ENCODE data around the gene PARVB.
A peak's percentile ranks its signal among the peaks of the same experiment; 100 is the strongest.

Gene PARVB

DNA sequence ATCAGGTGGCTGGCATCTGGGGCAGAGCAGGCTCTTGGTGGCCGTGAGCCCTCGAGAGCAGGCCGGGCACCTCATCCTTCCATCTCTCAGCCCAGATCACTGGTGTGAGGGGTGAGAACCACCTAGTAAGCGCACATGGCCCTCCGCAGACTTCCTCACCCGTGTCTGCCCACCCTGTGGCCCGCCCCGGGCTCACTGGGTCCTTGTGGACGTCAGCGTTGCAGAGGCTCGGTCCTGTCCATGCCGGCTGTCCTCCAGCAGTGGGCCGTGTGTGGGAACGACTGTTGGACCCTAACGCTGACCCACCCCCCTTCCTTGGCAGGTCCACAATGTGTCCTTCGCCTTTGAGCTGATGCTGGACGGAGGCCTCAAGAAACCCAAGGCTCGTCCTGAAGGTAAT is 139.4 kb downstream of the PARVB start:
- DNase-seq (ENCODE audit: low read depth), result no peak

DNA sequence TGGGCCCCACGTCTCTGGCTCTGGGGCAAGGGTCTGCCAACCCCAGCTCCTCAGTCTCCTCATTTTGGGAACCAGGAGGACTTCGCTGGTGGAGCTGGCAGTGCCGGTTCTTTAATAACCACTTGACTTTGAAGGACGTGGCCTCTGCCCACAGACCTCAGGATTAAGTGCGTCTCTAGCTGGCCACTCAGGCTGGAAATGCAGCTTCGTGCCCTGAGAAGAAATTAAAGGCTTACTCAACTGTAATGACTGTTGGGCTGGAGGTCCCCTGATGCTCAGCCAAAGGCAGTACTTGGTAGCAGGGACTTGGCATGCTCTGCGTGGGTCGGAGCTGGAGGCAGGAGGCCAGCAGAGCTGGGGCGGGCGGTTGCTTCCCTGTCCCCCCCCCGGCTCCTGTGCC is 139.9 kb downstream of the PARVB start:
- no peak for DNase-seq (ENCODE audit: low read depth)

DNA sequence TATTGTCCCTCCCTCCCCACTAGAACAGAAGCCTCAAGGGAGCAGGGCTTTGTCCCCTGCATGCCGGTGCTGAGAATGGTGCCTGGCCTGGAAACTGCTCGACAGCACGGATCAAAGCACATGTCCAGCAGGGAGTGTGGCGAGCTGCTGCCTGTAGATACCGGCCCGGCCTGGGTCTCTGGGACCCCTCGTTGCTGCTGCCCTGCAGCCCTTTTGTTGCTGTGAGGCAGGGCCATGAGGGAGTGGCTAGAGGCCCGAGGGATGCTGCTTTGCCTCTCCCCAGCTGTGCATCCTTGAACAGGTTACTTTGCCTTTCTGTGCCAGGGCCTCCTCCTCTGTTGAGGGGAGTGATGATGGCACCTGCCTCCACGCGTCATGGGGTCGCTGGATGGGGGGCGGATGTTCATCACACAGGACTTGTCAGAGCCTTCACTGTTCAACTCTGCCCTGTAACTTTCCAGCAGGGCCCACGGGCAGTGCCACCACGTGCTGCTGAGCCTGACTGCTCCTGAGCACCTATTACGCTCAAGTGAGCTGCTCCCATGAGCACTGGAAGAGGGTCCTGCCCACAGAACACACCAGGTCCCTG is 141.3 kb downstream of the PARVB start:
- DNase-seq (ENCODE audit: low read depth), result no peak

DNA sequence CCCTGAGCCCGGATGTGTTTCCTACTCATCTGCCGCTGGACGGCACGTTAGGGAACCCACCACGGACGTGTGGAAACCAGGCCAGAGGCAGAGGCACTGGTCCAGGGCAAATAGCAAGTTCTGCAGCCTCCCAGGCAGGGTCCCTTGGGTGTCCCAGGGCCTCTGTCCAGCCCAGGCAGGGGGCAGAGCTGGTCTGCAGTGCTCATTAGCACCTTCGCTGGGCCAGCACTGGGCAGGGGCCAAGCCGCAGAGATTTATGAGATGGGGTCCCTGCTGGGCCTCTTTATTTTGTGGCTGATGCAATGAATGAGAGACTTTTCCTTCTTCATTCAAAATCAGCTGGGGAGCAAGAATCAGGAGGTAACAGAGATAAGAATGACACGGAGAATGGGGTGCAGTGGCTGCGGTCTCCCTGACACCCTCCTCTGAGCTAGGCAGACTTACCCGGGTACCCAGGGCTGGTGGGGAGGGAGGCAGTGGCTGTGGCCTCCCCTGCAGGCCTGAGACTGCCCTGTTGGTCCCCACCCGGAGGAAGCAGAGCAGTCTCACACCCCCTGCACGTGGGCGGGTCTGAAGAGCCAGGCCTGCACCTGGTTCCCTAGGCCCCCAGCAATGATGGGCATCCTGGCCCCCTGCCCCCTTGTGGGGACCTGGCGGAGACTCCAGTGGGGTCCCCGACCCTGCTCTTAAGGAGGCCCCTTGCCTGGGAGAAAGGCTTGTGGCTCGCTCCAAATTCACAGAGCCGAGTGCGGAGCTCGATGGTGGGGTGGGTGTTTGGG is 142.6 kb downstream of the PARVB start:
- DNase-seq (ENCODE audit: low read depth), result no peak

DNA sequence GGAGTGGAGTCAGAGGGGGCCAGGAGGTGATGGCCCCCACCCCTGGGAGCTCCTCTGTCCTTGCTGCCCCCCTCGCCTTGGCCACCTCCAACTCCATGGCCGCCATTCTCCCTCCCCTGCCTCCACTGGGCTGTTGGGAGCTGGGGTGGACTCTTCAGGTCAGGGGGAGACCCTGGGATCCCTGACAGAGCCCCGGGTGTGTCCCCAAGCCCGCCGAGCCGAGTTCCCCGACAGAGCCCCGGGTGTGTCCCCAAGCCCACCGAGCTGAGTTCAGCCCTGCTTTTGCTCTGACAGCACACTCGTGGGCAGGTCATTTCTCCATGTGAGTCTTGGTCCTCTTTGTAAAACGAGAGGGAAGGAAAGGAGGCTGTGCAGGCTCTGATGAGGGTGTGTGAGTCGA is 143.4 kb downstream of the PARVB start:
- DNase-seq (ENCODE audit: low read depth), result no peak

DNA sequence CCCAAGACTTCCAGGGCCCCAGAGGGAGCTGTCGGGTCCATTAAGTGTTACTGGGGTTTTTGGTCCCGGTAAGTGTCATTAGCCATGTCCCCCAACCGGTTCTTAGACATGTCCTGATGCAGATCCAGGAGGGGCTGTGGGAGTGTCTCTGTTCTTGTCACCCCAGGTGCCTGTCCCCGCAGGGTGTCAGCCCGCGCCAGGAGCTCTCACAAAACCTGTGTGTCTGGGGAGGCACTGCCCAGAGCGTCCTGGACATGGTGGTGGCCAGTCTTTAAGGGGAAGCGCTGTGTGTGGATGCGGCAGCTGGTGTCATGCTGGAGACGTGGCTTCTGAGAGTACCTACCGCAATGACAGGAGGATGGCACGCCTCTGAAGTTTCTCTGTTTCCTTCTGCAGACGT is 144.1 kb downstream of the PARVB start:
- no peak for DNase-seq (ENCODE audit: low read depth)

DNA sequence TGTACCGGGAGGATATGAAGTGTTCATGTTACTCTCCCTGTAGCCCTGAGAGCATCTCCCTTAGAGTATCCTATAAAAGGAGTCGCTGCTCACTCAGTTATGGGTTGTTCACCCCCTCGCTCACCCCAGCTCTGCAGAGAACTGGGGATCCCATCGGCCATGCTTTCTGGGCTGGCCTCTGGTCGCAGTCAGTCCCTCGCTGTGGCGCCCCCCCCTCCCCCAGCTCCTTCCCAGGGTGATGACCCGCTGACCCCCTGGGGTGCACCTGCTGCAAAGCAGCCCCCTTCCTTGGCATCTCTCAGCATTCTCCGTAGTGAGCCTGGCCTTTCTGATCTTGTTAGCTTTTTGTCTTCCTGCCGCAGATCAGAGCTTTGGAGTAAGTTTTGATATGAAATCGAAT is 146.4 kb downstream of the PARVB start:
- no peak for DNase-seq (ENCODE audit: low read depth)

DNA sequence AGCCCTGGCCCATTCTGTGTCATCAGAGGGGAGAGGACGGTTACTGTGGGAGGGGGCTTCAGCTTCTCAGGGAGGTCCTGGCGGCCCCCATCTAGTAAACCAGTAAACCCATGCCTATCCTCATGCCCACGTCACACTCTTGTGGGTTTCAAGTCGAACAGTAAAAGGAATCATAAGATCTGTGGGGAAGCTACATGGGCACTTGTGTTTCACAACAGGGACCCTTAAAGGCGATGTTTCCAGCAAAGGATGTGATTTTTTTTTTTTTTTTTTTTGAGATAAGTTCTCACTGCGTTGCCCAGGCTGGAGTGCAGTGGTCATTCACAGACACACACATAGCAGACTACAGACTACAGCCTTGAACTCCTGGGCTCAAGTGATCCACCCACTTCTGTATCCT is 147.5 kb downstream of the PARVB start:
- no peak for DNase-seq (ENCODE audit: low read depth)

DNA sequence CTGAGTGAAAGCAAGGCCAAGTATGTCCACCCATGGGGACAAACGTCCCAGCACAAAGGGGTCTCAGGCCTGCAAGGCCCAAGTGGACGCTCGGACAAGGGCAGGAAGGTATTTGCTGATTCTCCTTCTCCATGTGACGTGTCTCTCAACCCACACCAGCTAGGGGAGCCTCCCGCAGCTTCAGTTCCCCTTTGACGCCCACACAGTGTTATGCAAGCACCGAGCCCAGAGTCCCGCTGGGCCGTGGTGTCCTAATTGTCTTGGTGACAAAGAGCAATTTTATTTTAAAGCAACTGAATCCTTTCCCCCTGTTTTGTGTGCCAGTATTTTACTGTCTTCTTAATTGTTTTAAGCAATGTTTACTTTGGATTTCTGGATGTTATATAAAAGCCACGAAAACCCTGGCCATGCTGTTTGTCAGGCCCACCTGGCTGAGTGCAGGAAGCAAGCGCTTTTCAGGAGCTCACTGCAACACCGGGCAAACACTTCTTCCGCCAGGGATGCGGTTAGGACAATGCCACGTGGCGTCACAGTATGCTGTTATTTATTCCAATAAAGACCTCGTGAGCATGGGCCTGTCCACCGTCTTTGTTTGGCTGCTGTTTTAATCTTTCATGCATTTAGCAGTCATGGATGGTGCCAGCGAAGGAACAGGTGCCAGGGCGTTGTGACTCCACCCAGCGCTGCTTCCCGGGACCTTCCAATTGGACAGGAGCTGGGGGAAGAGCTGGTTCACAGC is 148.4 kb downstream of the PARVB start:
- no peak for DNase-seq (ENCODE audit: low read depth)

DNA sequence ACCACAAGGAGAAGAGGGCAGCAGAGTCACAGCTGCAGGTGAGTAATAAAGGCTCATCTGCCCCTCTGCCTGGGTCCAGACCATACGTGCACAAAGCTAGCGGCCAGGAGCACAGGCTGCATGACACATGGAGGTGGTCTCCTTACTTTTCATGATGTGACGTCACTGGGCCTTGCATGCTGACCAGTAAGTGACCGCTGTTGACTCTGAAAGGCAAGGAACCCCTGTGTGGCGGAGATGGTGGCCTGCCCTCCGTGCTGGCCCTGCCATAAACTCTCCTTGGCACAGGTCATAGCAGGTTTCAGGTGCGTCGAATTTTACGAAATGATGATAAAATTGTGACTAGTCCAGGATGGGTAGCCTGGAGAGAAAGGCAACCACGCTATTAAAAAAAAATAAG is 149.1 kb downstream of the PARVB start:
- no peak for DNase-seq (ENCODE audit: low read depth)

DNA sequence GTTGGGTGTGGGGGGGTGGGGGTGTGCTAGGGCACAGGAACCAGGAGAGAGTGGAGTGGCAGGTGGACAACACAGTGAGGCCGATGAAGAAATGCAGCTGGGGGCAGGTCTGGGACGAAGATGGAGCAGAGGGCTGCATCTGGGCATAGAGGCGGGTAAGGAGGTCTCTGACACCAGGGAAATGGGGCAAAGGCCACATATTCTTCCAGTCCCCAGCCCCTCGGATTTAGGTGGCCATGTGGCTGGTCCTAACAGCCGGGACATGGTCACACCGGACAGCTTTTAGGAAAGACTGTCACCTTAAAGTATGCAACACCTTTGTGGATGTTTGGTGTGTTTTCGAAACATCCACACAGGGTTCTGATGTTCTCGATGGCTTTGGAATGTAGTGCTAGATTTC is 151.6 kb downstream of the PARVB start:
- DNase-seq (ENCODE audit: low read depth), result no peak

DNA sequence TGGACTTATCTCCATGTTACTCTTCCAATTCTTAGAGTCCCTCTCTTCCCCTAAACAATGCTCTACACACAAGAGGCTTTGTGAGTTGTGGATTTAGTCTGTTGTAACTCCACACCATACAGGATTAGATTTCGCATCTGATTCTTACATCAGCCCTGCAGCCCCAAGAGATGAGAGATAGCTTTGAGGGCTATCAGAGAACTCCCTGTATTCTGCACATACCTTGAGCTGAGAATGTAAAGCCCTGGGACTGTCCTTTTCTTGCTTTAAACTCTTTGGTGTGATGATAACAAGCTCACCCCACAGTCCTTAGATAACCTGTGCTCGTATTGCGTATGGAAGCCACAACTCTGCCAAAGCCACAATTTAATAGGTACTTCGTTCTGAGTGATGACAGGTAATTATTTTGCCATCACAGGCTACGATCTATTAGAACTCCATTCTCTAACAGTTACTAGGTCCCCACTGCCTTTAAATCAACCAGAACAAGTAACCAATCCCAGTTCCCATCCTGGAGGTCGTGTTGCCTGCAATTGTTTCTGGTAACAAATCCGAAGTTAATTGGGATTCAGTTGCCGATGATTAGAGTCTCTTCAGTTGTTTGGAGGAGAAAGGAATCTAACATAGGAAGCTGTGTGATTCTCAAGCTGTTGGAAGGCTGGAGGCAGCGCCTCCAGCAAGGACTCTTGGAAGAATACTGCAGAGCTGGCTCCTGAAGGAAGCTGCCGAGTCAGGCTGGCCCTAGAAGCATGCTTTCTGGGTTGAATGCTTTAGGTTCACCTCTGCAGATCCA is 155.3 kb downstream of the PARVB start:
- no peak for DNase-seq (ENCODE audit: low read depth)

DNA sequence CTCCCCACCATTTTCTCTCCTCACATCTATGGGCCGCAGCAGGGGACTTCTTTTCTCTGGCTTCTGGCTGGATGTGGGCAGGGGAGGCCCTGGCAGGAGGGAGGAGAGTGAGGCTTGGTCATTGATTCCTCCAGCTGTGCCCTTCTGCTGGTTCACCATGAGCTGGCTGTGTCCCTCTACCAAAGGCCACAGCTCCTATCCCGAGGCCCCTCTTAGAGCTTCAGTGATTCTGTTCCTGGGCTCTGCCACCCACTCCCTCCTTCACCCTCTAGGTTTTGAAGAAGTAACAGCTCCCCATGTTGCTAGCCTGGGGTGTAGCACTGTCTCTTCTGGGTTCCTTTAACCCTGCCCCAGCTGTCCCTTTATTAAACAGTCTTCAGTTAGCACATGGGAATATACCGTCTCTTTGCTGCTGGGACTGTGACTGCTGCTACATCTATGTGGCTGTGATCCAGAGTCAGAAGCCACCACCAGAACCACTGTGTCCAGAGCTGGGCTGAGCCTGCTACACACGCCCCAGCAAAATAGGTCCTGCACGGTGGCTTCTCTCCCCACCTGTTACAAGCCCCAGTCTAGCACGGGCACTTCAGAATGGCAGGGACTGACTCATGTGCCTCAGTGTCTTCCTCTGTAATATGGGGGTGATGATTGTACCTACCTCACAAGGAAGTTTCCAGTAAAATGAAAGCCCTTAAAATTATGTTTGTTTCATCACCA is 156.0 kb downstream of the PARVB start:
- DNase-seq (ENCODE audit: low read depth), result no peak

DNA sequence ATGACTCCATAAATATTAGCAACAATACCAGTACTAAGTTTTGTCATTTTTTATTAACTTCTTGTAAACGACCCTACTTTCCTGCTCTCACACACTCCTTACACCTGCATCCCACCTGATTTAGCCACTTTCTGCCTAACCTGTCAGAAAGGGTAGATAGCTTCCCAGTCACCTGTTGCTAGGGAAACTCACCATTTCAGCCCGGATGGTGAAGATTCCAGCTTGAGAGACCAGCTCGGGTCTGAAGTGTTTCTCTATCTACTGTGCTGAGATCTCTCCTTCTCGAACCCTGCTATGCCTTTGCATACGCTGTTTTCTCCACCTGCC is 156.6 kb downstream of the PARVB start, which contains the start of gene PARVG:
PARVG (plus strand) TSS at position 220 of the 327 bp plus-strand sequence. CDS start 2,405 bp downstream, outside the sequence.
- no peak for DNase-seq (ENCODE audit: low read depth)

DNA sequence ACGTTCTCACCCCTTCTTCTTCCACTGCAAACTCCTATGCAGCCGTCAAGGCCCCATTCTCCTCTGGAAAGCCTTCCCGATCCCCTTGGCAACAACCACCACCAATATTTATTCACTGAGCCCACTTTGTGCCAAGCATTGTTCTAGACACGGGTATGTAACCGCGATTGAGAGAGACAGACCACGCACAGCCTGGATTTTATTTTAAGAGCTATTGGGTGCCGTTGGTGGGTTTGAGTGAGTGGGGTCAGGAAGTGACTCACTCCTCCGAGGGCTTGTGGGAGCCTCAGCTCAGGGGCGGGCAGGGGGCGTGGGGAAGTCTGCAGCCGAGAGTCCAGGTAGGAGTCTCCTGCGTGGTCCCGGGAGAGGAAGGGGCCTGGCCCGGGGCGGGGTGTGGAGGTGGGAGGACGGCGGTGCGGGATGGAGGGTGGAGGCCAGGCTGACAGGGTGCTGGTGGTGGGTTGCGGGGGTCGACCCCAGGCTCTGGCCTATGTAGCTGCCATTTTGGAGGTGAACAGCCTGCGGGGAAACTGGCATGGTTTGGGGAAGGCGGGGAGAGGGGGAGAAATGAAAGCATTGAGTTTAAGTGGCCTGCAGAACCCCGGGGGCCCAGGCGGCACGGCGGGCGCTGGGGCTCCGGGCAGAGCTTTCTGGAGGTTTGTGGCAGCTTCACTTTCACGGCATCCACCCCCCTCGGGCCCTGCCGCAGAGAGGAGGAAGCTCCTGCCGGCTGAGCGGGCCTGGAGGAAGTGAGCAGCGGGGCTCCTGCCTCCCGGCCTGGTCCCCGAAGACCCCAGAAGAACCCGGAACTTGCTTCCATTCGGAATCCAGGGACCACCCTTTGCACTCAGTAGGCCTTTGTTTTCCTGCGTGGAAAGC is 157.2 kb downstream of the PARVB start:
- peak; percentile 56 for DNase-seq (ENCODE audit: low read depth)

DNA sequence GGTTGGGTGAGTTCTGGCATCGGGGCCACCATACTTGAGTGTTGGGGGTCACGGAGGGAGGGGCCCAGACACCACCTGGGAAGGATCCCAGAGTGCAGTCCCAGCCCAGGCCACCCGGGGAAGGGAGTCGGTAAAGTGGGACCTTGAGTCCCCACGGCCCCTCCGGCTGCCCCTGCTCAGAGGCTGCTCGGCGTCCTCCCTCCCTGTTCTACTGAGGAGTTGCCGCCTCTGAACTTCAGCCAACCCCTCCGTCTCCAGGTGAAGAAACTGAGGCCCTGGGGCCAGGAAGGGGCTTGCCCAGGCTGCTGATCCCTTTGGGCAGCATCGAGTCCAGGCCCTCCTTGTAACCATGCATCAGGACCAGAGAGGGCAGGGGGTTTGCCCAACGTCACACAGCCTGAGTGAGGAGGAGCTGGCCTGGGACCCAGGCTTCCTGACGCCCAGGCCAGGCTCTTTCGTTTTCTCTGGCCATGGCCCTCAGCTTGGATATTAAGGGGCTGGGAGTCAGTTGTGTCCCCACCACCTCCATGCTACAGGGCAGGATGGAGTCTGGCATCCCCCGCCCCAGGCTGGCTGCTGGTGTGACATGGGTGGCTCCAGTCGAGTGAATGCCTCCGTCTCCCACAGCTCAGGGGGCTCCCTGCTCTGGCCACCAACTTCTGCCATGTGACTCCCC is 157.9 kb downstream of the PARVB start:
- DNase-seq (ENCODE audit: low read depth), result no peak

DNA sequence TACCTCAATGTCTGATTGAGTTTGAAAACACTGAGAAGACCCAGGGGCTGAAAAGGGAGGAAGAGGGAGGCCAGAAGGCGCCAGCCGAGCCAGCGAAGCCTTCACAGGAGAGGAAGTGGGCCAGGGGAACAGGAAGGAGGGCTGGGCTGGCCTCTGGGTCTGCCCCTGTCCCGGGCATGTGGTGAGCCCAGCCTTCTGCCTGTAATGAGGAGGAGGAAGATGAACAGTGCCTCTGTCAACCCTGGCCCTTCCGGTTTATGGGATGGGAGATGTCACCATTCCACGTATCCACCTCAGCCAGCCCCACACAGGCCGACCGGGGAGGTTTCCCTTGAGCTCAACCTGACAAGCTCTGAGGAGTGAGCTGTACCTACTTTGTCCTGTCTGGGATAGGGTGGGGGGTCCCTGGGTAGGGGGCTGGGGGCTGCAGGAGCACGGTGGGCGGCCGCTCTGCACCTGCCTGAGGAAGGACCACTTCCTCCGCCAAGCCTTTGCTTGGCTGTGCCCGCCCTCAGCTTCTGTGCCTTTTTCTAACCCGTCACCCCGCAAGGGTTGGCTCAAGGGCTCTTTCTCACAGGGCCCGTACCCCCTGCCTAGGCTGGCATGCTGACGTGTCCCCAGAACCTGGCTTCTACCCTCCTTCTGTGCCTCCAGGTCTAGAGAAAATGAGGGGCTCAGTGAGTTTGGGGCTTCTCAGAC is 158.6 kb downstream of the PARVB start:
- peak; percentile 69 for DNase-seq (ENCODE audit: low read depth)

DNA sequence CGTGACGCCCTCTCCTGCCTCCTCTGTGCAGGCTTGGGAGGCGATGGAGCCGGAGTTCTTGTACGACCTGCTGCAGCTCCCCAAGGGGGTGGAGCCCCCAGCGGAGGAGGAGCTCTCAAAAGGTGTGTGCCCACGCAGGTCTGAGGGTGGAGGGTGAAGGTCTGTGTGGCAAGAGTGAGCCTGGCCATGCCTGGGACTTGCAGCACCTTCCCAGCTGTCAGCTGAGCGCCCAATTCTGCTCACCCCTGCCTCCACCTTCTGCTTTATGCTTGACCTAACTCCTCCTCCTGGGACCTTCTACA is 159.1 kb downstream of the PARVB start:
- no peak for DNase-seq (ENCODE audit: low read depth)

DNA sequence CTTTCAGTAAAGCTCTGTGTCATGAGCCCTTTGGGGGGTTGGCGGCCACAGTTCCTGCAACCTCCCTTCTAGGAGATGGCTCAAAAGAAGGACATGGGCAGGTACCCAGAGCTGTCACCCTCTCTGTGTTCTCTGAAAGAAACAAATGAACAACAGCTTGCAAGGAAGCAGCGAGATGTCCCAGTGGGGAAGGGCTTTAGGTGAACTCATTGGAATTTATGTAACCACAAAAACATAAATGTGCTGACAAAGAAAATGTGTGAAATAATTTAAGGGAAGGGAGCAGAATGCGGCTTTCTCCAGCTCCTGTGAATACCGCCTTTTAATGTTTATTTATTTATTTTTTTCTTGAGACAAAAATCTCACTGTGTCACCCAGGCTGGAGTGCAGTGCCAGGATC is 159.9 kb downstream of the PARVB start:
- DNase-seq (ENCODE audit: low read depth), result no peak
